ENCODE results near the gene PPP1R1B.

Gene PPP1R1B

GRCh38 chr17:39666601-39667261 is 40.0 kb downstream of the PPP1R1B start:
- Histone ChIP-seq H3K27ac (ENCODE audit: low read depth, low read length) (no peak overlapping the region), H3K27me3 (ENCODE audit: control insufficient read depth, insufficient read depth, low read length) (peaks cover 25% of the 10 kb centered on the region), H3K9ac (ENCODE audit: low read length) (no peak overlapping the region), H3K36me3 (ENCODE audit: control insufficient read depth, insufficient read depth, low read length) (peaks cover 3% of the 10 kb centered on the region), H3K4me3 (ENCODE audit: low read length) (no peak overlapping the region), H3K4me1 (ENCODE audit: control insufficient read depth, insufficient read depth, low read length) (no peaks in the 10 kb centered on the region)

- H3K27me3 ChIP-seq (ENCODE audit: control insufficient read depth, insufficient read depth, low read length) = peaks cover 29% of the 10 kb centered on the region
- no peaks in the 10 kb centered on the region for H3K36me3 ChIP-seq (ENCODE audit: control insufficient read depth, insufficient read depth, low read length)
- H3K4me1 ChIP-seq (ENCODE audit: control insufficient read depth, insufficient read depth, low read length) = no peaks in the 10 kb centered on the region
- no peak overlapping the region for H3K4me3 ChIP-seq (ENCODE audit: low read length)
- no peak overlapping the region for H3K27ac ChIP-seq (ENCODE audit: low read depth, low read length)
- no peak overlapping the region for H3K9ac ChIP-seq (ENCODE audit: low read length)
Observed at GRCh38 chr17:39667262-39667944, 40.7 kb downstream of the PPP1R1B start.

- peak within 1 kb of the TSS; percentile 40 for H3K4me3 ChIP-seq (ENCODE audit: low read length)
- H3K4me1 ChIP-seq (ENCODE audit: control insufficient read depth, insufficient read depth, low read length) = no peaks in the 10 kb centered on the region
- no peak within 1 kb of the TSS for H3K27ac ChIP-seq (ENCODE audit: low read depth, low read length)
- H3K9ac ChIP-seq (ENCODE audit: low read length) = no peak within 1 kb of the TSS
- H3K27me3 ChIP-seq (ENCODE audit: control insufficient read depth, insufficient read depth, low read length) = peaks cover 29% of the 10 kb centered on the region
- H3K36me3 ChIP-seq (ENCODE audit: control insufficient read depth, insufficient read depth, low read length) = no peaks in the 10 kb centered on the region
Observed at GRCh38 chr17:39667945-39668924, 41.5 kb downstream of the PPP1R1B start, which contains the start of gene PNMT. Gene PNMT (plus strand): TSS chr17:39668453. CDS start chr17:39668476, 23 bp downstream.

GRCh38 chr17:39669897-39670735 is 43.4 kb downstream of the PPP1R1B start:
- Histone ChIP-seq H3K4me1 (ENCODE audit: control insufficient read depth, insufficient read depth, low read length) (no peaks in the 10 kb centered on the region), H3K9ac (ENCODE audit: low read length) (no peak overlapping the region), H3K36me3 (ENCODE audit: control insufficient read depth, insufficient read depth, low read length) (no peaks in the 10 kb centered on the region), H3K27me3 (ENCODE audit: control insufficient read depth, insufficient read depth, low read length) (peaks cover 29% of the 10 kb centered on the region), H3K4me3 (ENCODE audit: low read length) (no peak overlapping the region), H3K27ac (ENCODE audit: low read depth, low read length) (no peak overlapping the region)

- no peak overlapping the region for H3K27ac ChIP-seq (ENCODE audit: low read depth, low read length)
- H3K27me3 ChIP-seq (ENCODE audit: control insufficient read depth, insufficient read depth, low read length) = peaks cover 29% of the 10 kb centered on the region
- H3K4me1 ChIP-seq (ENCODE audit: control insufficient read depth, insufficient read depth, low read length) = no peaks in the 10 kb centered on the region
Observed at GRCh38 chr17:39670746-39671145, 44.0 kb downstream of the PPP1R1B start.

GRCh38 chr17:39671651-39672521 is 45.1 kb downstream of the PPP1R1B start:
- peaks cover 26% of the 10 kb centered on the region for H3K27me3 ChIP-seq (ENCODE audit: control insufficient read depth, insufficient read depth, low read length)
- H3K4me3 ChIP-seq (ENCODE audit: low read length) = no peak overlapping the region
- H3K9ac ChIP-seq (ENCODE audit: low read length) = no peak overlapping the region
- H3K36me3 ChIP-seq (ENCODE audit: control insufficient read depth, insufficient read depth, low read length) = no peaks in the 10 kb centered on the region
- no peak overlapping the region for H3K27ac ChIP-seq (ENCODE audit: low read depth, low read length)
- H3K4me1 ChIP-seq (ENCODE audit: control insufficient read depth, insufficient read depth, low read length) = no peaks in the 10 kb centered on the region

More at GRCh38 chr17:39670746-39671145, 44.0 kb downstream of the PPP1R1B start:
- Histone ChIP-seq H3K36me3 (ENCODE audit: control insufficient read depth, insufficient read depth, low read length) (no peaks in the 10 kb centered on the region), H3K4me3 (ENCODE audit: low read length) (no peak overlapping the region), H3K9ac (ENCODE audit: low read length) (no peak overlapping the region)

GRCh38 chr17:39672522-39673334 is 46.0 kb downstream of the PPP1R1B start:
- Histone ChIP-seq H3K27me3 (ENCODE audit: control insufficient read depth, insufficient read depth, low read length) (peaks cover 20% of the 10 kb centered on the region), H3K36me3 (ENCODE audit: control insufficient read depth, insufficient read depth, low read length) (no peaks in the 10 kb centered on the region), H3K4me1 (ENCODE audit: control insufficient read depth, insufficient read depth, low read length) (no peaks in the 10 kb centered on the region), H3K9ac (ENCODE audit: low read length) (no peak overlapping the region), H3K27ac (ENCODE audit: low read depth, low read length) (no peak overlapping the region), H3K4me3 (ENCODE audit: low read length) (no peak overlapping the region)

- H3K27ac ChIP-seq (ENCODE audit: low read depth, low read length) = no peak overlapping the region
- H3K9ac ChIP-seq (ENCODE audit: low read length) = no peak overlapping the region
- no peaks in the 10 kb centered on the region for H3K4me1 ChIP-seq (ENCODE audit: control insufficient read depth, insufficient read depth, low read length)
- no peaks in the 10 kb centered on the region for H3K36me3 ChIP-seq (ENCODE audit: control insufficient read depth, insufficient read depth, low read length)
- H3K4me3 ChIP-seq (ENCODE audit: low read length) = no peak overlapping the region
- peaks cover 20% of the 10 kb centered on the region for H3K27me3 ChIP-seq (ENCODE audit: control insufficient read depth, insufficient read depth, low read length)
Observed at GRCh38 chr17:39673335-39674081, 46.8 kb downstream of the PPP1R1B start.

- Histone ChIP-seq H3K27ac (ENCODE audit: low read depth, low read length) (no peak overlapping the region), H3K4me1 (ENCODE audit: control insufficient read depth, insufficient read depth, low read length) (no peaks in the 10 kb centered on the region), H3K9ac (ENCODE audit: low read length) (no peak overlapping the region), H3K4me3 (ENCODE audit: low read length) (no peak overlapping the region), H3K36me3 (ENCODE audit: control insufficient read depth, insufficient read depth, low read length) (no peaks in the 10 kb centered on the region), H3K27me3 (ENCODE audit: control insufficient read depth, insufficient read depth, low read length) (peaks cover 19% of the 10 kb centered on the region)
Observed at GRCh38 chr17:39674179-39674578, 47.4 kb downstream of the PPP1R1B start.

GRCh38 chr17:39674702-39675389 is 48.1 kb downstream of the PPP1R1B start:
- Histone ChIP-seq H3K27ac (ENCODE audit: low read depth, low read length) (no peak overlapping the region), H3K36me3 (ENCODE audit: control insufficient read depth, insufficient read depth, low read length) (no peaks in the 10 kb centered on the region), H3K27me3 (ENCODE audit: control insufficient read depth, insufficient read depth, low read length) (peaks cover 15% of the 10 kb centered on the region), H3K9ac (ENCODE audit: low read length) (no peak overlapping the region), H3K4me3 (ENCODE audit: low read length) (no peak overlapping the region), H3K4me1 (ENCODE audit: control insufficient read depth, insufficient read depth, low read length) (no peaks in the 10 kb centered on the region)
